Endothelial cell of umbilical vein (primary cell): ENCODE results near the gene PKD1. TPM values are rescaled to one million over a fixed set of nuclear protein-coding genes. Genes with fewer than 3 reads are reported as not detected.

ENCODE experiments used
- BruUV-seq: library from RNA; stranded (reverse); fragments of 400-500 nt; replicated peaks from 2 replicates; lab custom pipeline; 2021; lab: Mats Ljungman, UMichigan
- CTCF ChIA-PET: fragments of 300-600, 350-600 bp; sonication (Branson Sonifier 250); formaldehyde crosslinking; loops from one replicate; lab custom pipeline; 2021; ENCODE audit warnings: antibody characterized with exemption, inconsistent platforms; lab: Charles Lee
- POLR2A ChIA-PET: fragments of 300-600, 350-600 bp; sonication (Branson Sonifier 250); formaldehyde crosslinking; loops from one replicate; lab custom pipeline; 2021; ENCODE audit warnings: antibody characterized with exemption, inconsistent platforms; lab: Charles Lee
- DNase-seq: peaks from one replicate; pipeline ENCODE4 v3.0.0-alpha.2; 2011; ENCODE audit warnings: low read depth, low spot score
- FAIRE-seq: peaks from 2 replicates; lab custom pipeline; 2011; peaks lifted over from hg19 to GRCh38; lab: Jason Lieb, UNC
- H2AFZ ChIP-seq: 2 replicates; pipeline ENCODE4 v1.6.0; 2012; ENCODE audit warnings: low read depth, low read length, control low read depth, inconsistent platforms
- H3K27ac ChIP-seq: 2 replicates; pipeline ENCODE4 v1.5.1; 2011; ENCODE audit warnings: low read depth, mild to moderate bottlenecking, control low read depth, low read length, moderate library complexity; ENCODE audit not compliant: insufficient read depth
- H3K27me3 ChIP-seq, 2 experiments: 2 replicates each; pipeline versions ENCODE4 v1.6.0 to v1.6.1; 2011; ENCODE audit warnings: low read length in 2 of 2, mixed read lengths in 1 of 2; ENCODE audit not compliant: control insufficient read depth in 2 of 2, insufficient read depth in 2 of 2
- H3K36me3 ChIP-seq, 2 experiments: 2 replicates in 1 of 2; 3 replicates in 1 of 2; pipeline ENCODE4 v1.5.1; 2011; ENCODE audit warnings: low read length in 2 of 2, mild to moderate bottlenecking in 1 of 2, moderate library complexity in 1 of 2; ENCODE audit not compliant: control insufficient read depth in 2 of 2, insufficient read depth in 2 of 2; ENCODE audit errors: extremely low read depth in 1 of 2
- H3K4me1 ChIP-seq: 3 replicates; pipeline ENCODE4 v1.5.1; 2011; ENCODE audit warnings: mild to moderate bottlenecking, low read length; ENCODE audit not compliant: control insufficient read depth, insufficient read depth; ENCODE audit errors: extremely low read depth
- H3K4me2 ChIP-seq: 2 replicates; pipeline ENCODE4 v1.6.1; 2011; ENCODE audit warnings: low read length, control low read depth, mixed read lengths; ENCODE audit not compliant: insufficient read depth
- H3K4me3 ChIP-seq, 3 experiments: fragments of 200-600 bp in 1 of 3; sonication (generic), shearing (Covaris generic) in 1 of 3; replicated peaks in 1 of 3; 2 replicates each; pipeline ENCODE4 v1.5.1; 2011 to 2016; ENCODE audit warnings: control low read depth in 3 of 3, low read length in 3 of 3, mild to moderate bottlenecking in 2 of 3, inconsistent platforms in 1 of 3, low read depth in 1 of 3, moderate library complexity in 1 of 3; ENCODE audit not compliant: insufficient read depth in 1 of 3
- H3K79me2 ChIP-seq: 2 replicates; pipeline ENCODE4 v1.6.0; 2012; ENCODE audit warnings: low read length, inconsistent platforms; ENCODE audit not compliant: control insufficient read depth, insufficient read depth
- H3K9ac ChIP-seq: replicated peaks from 2 replicates; pipeline ENCODE3; 2011; ENCODE audit warnings: low read length, control low read depth; ENCODE audit not compliant: insufficient read depth; ENCODE audit errors: extremely low read depth
- H3K9me1 ChIP-seq: replicated peaks from 3 replicates; pipeline ENCODE4 v1.6.0; 2011; ENCODE audit warnings: mild to moderate bottlenecking, low read length; ENCODE audit not compliant: control insufficient read depth, insufficient read depth; ENCODE audit errors: extremely low read depth
- H3K9me3 ChIP-seq: replicated peaks from 2 replicates; pipeline ENCODE4 v1.5.1; 2012; ENCODE audit warnings: low read length, inconsistent platforms; ENCODE audit not compliant: control insufficient read depth, insufficient read depth
- H4K20me1 ChIP-seq: replicated peaks from 2 replicates; pipeline ENCODE3; 2011; ENCODE audit warnings: mild to moderate bottlenecking, low read length; ENCODE audit not compliant: control insufficient read depth, insufficient read depth; ENCODE audit errors: extremely low read depth
- EZH2 ChIP-seq: IDR thresholded peaks from 2 replicates; pipeline ENCODE4 v1.6.1; 2012; ENCODE audit warnings: borderline replicate concordance, low read depth, mild to moderate bottlenecking, moderate library complexity, low read length, inconsistent platforms; ENCODE audit not compliant: severe bottlenecking
- FOS ChIP-seq: IDR thresholded peaks from 2 replicates; pipeline ENCODE4 v1.6.1; 2011; ENCODE audit warnings: mild to moderate bottlenecking, low read length, moderate library complexity, borderline replicate concordance; ENCODE audit not compliant: insufficient read depth
- GATA2 ChIP-seq: IDR thresholded peaks from 2 replicates; pipeline ENCODE4 v1.7.0; 2011; ENCODE audit warnings: low read depth, mild to moderate bottlenecking, moderate library complexity, mixed read lengths, low read length; ENCODE audit not compliant: insufficient read length, insufficient read depth
- JUN ChIP-seq: IDR thresholded peaks from 2 replicates; pipeline ENCODE4 v1.6.1; 2011; ENCODE audit warnings: borderline replicate concordance, low read depth; ENCODE audit not compliant: insufficient read length, insufficient read depth
- MYC ChIP-seq: IDR thresholded peaks from one replicate; pipeline ENCODE4 v1.6.1; 2011; ENCODE audit warnings: mild to moderate bottlenecking, low read depth, low read length
- POLR2A ChIP-seq: IDR thresholded peaks from 2 replicates; pipeline ENCODE4 v1.6.1; 2012; ENCODE audit warnings: low read depth, mild to moderate bottlenecking, control low read depth, low read length
- POLR2AphosphoS5 ChIP-seq: IDR thresholded peaks from 2 replicates; pipeline ENCODE4 v1.6.1; 2012; ENCODE audit warnings: low read depth, mild to moderate bottlenecking, control low read depth, low read length, moderate library complexity; ENCODE audit not compliant: insufficient read depth
- dilution Hi-C: fragments of 300-500 bp; cut with MboI; formaldehyde crosslinking; loops from one replicate; pipeline ENCODE4 v1.15.0; 2019; ENCODE audit warnings: low sequenced_read_pairs; ENCODE audit not compliant: extremely low pct_ligation_motif_present
- intact Hi-C: fragments of 100-400 bp; cut with micrococcal nuclease; formaldehyde crosslinking; loops from one replicate; pipeline ENCODE4 v1.10.0; 2022
- polyA plus RNA-seq, 4 experiments: library from polyadenylated mRNA; depleted of rRNA in 3 of 4; stranded (reverse) in 3 of 4; unstranded in 1 of 4; fragments of >200 nt; gene quantifications; 2 replicates each; pipeline versions ENCODE4 v1.2.1 to v1.2.3, GENCODE V29; 2011 to 2012; ENCODE audit warnings: missing spikeins in 1 of 4
- total RNA-seq: library from RNA; stranded (reverse); gene quantifications from 2 replicates; pipeline ENCODE4 v1.2.3, GENCODE V29; 2021
- TF ChIP-seq, protein P1 (sequence below): IDR thresholded peaks from 2 replicates; pipeline ENCODE4 v1.6.1; 2011; ENCODE audit not compliant: insufficient read depth, insufficient read length
- TF ChIP-seq, protein P2 (sequence below), 2 donors: IDR thresholded peaks; 1 replicate in 1 of 2; 2 replicates in 1 of 2; pipeline ENCODE4 v1.5.1; 2011; ENCODE audit warnings: low read length in 2 of 2, mild to moderate bottlenecking in 2 of 2, moderate library complexity in 2 of 2, control low read depth in 1 of 2, inconsistent platforms in 1 of 2, low read depth in 1 of 2; ENCODE audit not compliant: insufficient read depth in 1 of 2; ENCODE audit errors: extremely low read depth in 1 of 2

PKD1 gene
- total and polyA plus RNA-seq, 2 donors (not counting 3 experiments of a cell fraction or from before 2014, with no cell fraction given) = 52.5 to 102 TPM

DNA sequence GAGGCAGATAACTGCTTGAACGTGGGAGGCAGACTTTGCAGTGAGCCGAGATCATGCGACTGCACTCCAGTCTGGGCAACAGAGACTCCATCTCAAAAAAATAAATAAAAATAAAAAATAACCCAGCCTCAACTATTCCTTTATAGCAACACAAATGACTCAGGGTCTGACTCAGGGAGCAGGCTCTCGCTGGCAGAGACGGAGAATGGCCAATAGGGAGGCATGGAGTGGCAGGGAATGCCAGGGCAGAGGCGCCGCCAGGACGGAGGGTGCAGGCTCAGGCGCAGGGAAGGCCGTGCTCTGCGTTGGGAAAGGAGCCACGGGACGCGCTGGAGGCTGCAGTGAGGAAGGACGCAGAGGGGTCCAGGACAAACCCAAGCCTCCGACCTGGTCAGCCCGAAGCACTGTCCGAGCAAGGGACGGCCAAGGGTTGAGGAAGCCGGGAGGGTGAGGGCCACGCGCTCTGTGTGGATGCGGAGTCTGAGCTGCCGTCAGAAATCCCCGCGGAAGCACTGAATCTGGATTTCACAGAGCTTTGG, 40.3 kb downstream of the PKD1 start:
- no peak overlapping the region for H3K4me3 ChIP-seq
- no TSS peak for BruUV-seq
- DNase-seq (no peak), FAIRE-seq (no peak)
- no peak for TF ChIP-seq EZH2
- TF ChIP-seq GATA2 = no peak
- no peak for TF ChIP-seq POLR2A
- TF ChIP-seq, protein P1, sequence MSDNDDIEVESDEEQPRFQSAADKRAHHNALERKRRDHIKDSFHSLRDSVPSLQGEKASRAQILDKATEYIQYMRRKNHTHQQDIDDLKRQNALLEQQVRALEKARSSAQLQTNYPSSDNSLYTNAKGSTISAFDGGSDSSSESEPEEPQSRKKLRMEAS = no peak
- TF ChIP-seq JUN = no peak
- no peak for TF ChIP-seq MYC
- TF ChIP-seq, protein P2, sequence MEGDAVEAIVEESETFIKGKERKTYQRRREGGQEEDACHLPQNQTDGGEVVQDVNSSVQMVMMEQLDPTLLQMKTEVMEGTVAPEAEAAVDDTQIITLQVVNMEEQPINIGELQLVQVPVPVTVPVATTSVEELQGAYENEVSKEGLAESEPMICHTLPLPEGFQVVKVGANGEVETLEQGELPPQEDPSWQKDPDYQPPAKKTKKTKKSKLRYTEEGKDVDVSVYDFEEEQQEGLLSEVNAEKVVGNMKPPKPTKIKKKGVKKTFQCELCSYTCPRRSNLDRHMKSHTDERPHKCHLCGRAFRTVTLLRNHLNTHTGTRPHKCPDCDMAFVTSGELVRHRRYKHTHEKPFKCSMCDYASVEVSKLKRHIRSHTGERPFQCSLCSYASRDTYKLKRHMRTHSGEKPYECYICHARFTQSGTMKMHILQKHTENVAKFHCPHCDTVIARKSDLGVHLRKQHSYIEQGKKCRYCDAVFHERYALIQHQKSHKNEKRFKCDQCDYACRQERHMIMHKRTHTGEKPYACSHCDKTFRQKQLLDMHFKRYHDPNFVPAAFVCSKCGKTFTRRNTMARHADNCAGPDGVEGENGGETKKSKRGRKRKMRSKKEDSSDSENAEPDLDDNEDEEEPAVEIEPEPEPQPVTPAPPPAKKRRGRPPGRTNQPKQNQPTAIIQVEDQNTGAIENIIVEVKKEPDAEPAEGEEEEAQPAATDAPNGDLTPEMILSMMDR (IDR thresholded peaks at IDR 0.05; ENCODE audit: extremely low read depth in 1 of 2, insufficient read depth in 1 of 2, low read depth in 1 of 2, low read length in 2 of 2) = no peak
- no peak for TF ChIP-seq POLR2AphosphoS5
- no peak for TF ChIP-seq FOS
- H3K9me1 ChIP-seq = no peaks in the 10 kb centered on the region
- no peaks in the 10 kb centered on the region for H3K79me2 ChIP-seq
- ChIA-PET POLR2A (no interaction called here), CTCF (no interaction called here)
- H3K4me1 ChIP-seq = peaks cover 5% of the 10 kb centered on the region
- H4K20me1 ChIP-seq = no peaks in the 10 kb centered on the region
- H2AFZ ChIP-seq = no peak overlapping the region
- H3K36me3 ChIP-seq = peaks cover 6 to 14% of the 10 kb centered on the region in 2 experiments
- intact Hi-C loops = no loop called here
- no peak overlapping the region for H3K4me2 ChIP-seq
- H3K27me3 ChIP-seq = no peaks in the 10 kb centered on the region
- dilution Hi-C loops = no loop called here
- H3K9ac ChIP-seq = no peak overlapping the region
- no peaks in the 10 kb centered on the region for H3K9me3 ChIP-seq
- no peak overlapping the region for H3K27ac ChIP-seq
